Activated CD4-positive, alpha-beta T cell treated with anti-CD3 and anti-CD28 coated beads, Interleukin-2, amount 50 U/mL, for 48 hours (primary cell): ENCODE measurements around the gene KLC4.

ENCODE experiments used
- DNase-seq, 2 experiments: peaks; one replicate each; pipeline ENCODE4 v3.0.0-alpha.2; 2020

Gene KLC4

GRCh38 chr6:43059168-43060033, at the start of gene KLC4, which contains the start of gene MRPL2:
TSS of gene KLC4 (plus strand) at chr6:43059631. CDS start at chr6:43061336, 1,705 bp downstream.
TSS of gene MRPL2 (minus strand) at chr6:43059434. CDS start at chr6:43059381, 53 bp downstream.
- peak; percentile 98 for DNase-seq

GRCh38 chr6:43011207-43011606, 48.2 kb upstream of the KLC4 start:
- no peak for DNase-seq

- no peak for DNase-seq
These were observed 47.1 kb upstream of the KLC4 start for GRCh38 chr6:43012364-43012763.

GRCh38 chr6:43013097-43013842, 46.2 kb upstream of the KLC4 start:
- peak in 1 of 2 experiments; percentile 17 for DNase-seq

GRCh38 chr6:43013843-43014433, 45.5 kb upstream of the KLC4 start, which contains the start of the genes KLHDC3 and MEA1:
TSS of gene KLHDC3 (plus strand) at chr6:43014249. CDS start at chr6:43017193, 2,944 bp downstream.
TSS of gene MEA1 (minus strand) at chr6:43013946. CDS start at chr6:43013813, 133 bp downstream.
- DNase-seq = peak; percentile 99 to 100

- no peak for DNase-seq
These were observed 45.0 kb upstream of the KLC4 start for GRCh38 chr6:43014434-43014909.

- DNase-seq = no peak
These were observed 43.1 kb upstream of the KLC4 start for GRCh38 chr6:43016176-43016942.

GRCh38 chr6:43016943-43017334, 42.5 kb upstream of the KLC4 start:
- no peak for DNase-seq

GRCh38 chr6:43019152-43019551, 40.3 kb upstream of the KLC4 start:
- DNase-seq = no peak

- DNase-seq = no peak
These were observed 39.3 kb upstream of the KLC4 start for GRCh38 chr6:43020052-43020705.

- DNase-seq = no peak
These were observed 38.6 kb upstream of the KLC4 start for GRCh38 chr6:43020847-43021246.

- peak; percentile 79 to 83 for DNase-seq
These were observed 38.0 kb upstream of the KLC4 start, which contains the start of gene RRP36 for GRCh38 chr6:43021270-43022047. TSS of gene RRP36 (plus strand) at chr6:43021623. CDS start at chr6:43021655, 32 bp downstream.

GRCh38 chr6:43024436-43024835, 35.0 kb upstream of the KLC4 start:
- no peak for DNase-seq

- DNase-seq = no peak
These were observed 33.1 kb upstream of the KLC4 start for GRCh38 chr6:43026365-43026764.

- no peak for DNase-seq
These were observed 30.3 kb upstream of the KLC4 start for GRCh38 chr6:43029120-43029519.

- no peak for DNase-seq
These were observed 27.1 kb upstream of the KLC4 start for GRCh38 chr6:43032326-43032725.

GRCh38 chr6:43033496-43034189, 25.8 kb upstream of the KLC4 start:
- no peak for DNase-seq

- DNase-seq = no peak
These were observed 25.3 kb upstream of the KLC4 start for GRCh38 chr6:43034190-43034525.

GRCh38 chr6:43035495-43036194, 23.8 kb upstream of the KLC4 start:
- DNase-seq = no peak

GRCh38 chr6:43036712-43037111, 22.7 kb upstream of the KLC4 start:
- DNase-seq = no peak
